Measurements from ENCODE around the gene ARTN.
A peak's percentile ranks its signal among the peaks of the same experiment; 100 is the strongest.

Gene ARTN

DNA sequence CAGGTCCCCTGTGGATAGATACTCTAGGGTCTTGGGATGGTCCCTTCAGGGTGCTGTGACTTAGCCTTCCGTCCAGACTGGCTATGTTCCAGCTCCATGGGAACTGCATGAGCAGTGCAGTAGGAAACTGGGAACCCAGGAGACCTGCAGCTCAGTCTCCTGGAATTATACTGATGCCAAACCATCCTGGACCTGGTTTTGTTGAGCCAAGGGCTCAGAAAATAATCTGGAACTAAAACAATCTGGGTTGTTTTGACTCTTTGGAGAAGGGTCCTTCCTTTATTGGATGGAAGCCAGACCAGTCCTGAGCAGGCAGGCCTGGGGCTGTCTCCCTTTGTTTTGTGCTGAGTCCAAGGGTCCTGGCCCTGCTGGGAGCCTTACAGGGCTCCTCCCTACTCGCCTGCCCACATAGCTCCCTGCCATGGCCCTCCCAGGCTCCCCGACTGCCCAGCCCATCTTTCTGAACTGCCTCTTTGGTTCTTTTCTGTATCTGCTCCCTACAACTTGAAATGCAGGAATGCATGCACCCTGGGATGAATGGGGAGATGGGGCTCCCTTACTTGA is 14.4 kb downstream of the ARTN start:
- DNase-seq (ENCODE audit: low spot score) = no peak

DNA sequence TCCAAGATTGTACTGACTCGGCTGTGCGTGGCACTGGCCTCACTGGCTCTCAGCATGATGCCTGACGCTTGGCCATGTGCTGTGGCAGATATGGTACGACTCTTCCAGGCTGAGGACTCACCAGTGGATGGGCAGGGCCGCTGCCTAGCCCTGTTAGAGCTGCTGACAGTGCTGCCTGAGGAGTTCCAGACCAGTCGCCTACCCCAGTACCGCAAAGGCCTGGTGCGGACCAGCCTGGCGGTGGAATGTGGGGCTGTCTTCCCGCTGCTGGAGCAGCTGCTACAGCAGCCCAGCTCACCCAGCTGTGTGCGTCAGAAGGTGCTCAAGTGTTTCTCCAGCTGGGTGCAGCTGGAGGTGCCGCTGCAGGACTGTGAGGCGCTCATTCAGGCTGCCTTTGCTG is 16.1 kb downstream of the ARTN start:
- DNase-seq (ENCODE audit: low spot score) = no peak

DNA sequence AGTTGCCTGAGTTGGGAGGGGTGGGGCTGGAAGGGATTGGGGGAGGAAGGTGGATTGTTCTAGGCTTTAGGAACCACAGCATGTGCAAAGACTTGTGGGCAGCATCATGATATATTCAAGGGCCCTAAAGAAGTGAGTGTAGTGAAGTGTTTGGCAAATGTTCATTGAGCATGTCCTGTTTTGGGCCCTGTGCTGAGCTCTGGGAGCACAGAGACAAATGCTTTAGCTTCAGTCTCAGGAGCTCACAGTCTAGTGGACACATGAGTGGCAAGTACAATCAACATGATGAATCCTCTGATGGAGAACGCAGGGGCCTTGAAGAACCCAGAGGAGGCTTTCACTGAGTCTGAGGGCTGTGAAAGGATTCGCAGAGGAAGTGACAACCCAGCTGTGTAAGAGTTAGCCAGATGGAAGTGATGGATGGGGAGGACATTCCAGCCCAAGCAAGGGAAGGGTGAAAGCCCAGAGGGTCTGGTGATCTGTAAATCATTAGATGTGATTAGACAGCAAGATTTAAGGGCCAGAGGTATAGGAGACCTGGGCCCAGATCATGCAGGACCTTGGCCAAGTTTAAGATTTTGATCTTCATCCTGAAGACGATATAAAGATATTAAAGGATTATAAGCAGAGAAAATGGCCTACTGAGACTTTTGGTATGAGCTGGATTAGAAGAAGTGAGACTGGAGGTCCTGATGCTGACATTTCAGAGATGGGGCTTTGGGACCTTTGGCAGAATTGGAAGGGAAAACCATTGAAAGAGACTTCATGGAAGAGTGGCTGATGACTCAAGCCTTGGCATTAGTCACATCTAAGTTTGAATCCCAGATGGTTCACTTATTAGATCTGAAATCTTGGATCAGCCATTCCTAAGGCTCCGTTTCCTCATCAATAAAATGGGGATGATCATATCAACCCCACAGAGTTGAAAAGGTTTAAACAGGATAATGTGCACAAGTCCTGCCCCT is 17.7 kb downstream of the ARTN start:
- DNase-seq (ENCODE audit: low spot score) = no peak

DNA sequence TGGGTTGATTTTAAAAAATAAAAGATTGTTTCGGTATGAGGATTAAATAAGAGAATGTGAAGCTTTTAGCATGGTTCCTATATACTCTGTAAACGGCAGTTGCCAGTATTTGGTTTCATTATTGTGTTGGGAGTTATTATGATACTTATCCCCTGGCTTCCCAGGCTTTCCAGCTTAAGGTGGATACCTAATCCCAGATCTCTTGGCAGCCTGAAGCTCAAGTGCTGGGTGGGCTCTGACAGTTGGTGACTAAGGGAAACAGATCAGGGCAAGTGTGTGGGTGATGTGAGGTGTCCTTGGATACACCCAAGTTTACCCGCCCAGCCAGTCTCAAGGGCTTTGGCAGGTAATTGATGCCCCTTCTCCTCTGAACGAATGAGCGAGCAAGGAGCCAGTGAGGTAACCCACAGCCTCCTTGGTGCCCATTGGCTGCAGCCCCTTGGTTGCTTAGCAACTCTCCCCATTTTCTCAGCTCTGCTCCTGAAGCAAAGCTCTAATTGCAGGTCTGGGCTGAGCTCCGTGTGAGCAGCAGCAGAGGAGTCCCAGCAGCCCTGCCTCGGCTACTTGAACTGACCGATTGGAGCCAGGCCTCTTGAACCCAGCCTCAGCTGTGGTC is 19.2 kb downstream of the ARTN start:
- DNase-seq (ENCODE audit: low spot score) = no peak

DNA sequence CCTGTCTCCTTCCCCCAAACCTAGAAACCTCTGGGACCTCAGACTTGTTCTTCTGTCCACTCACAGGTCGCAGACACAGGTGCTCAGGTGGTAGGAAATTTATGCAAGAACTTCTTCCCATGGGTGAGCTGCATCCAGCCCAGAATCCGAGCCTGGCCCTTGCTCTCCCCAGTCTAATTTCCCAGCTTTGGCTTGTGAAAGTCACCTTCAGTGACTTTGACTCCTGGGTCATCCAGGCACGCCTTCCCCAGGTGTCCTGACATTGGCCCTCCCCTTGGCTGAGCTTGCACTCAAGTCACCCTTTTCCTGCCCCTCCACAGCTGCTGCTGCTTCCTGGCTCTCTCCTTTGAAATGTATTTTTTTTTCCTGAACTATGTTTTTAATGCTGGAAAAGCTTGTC is 19.8 kb downstream of the ARTN start:
- no peak for DNase-seq (ENCODE audit: low spot score)

DNA sequence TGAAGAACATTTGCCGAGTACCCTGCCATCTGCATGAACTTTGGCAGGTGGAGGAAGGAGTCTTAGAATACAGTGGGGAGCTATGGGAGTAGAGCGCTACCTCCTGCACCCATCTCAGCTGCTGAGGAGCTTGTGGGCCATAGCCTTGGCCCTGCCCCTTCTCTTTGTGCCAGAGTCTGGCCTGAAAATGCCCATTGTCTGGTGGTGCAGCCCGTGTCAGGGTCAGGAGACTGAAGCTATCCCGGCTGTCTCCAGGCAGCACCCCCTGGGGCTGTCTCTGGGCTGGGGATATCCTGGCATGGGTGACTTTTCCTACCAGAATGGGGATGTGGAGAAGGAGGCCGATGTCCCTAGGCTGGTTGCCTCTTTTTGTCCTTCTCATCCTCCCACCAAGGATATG is 20.4 kb downstream of the ARTN start:
- DNase-seq (ENCODE audit: low spot score) = no peak

DNA sequence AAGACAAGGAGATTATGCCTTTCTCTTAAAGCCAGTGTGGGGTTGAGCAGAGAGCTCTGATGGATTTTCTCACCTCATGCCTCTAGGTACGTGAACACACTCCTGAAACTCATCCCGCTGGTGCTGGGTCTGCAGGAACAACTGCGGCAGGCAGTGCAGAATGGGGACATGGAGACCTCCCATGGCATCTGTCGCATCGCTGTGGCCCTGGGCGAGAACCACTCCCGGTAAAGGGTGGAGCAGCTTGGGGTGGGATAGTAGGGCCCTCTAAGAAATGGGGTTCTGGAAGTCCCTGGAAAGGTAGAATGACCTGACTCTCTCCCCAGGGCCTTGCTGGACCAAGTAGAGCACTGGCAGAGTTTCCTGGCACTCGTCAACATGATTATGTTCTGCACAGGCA is 22.6 kb downstream of the ARTN start:
- no peak for DNase-seq (ENCODE audit: low spot score)

DNA sequence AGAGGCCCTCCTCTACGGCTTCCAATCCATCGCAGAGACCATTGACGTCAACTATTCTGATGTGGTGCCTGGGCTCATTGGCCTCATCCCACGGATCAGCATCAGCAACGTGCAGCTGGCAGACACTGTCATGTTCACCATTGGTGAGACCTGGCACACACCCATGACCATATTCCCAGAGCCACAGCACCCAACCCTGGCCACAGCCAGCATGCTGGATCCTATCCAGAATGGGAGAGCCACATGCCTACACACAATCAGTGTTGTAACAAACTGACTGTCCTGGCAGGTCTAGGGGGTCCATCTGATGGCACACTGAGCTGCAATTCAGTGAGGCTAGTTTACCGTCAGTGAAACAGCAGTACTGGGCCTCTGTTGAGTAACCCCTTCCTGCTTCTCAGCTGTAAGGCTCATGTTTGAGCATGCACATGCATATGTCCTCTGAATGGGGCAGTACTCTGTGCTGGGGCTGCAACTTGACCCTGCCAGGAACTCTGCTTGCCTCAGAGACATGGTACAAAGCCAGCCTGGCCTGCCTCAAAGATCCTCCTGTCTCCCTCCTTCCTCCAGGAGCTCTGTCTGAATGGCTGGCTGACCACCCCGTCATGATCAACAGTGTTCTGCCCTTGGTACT is 23.9 kb downstream of the ARTN start:
- no peak for DNase-seq (ENCODE audit: low spot score)

DNA sequence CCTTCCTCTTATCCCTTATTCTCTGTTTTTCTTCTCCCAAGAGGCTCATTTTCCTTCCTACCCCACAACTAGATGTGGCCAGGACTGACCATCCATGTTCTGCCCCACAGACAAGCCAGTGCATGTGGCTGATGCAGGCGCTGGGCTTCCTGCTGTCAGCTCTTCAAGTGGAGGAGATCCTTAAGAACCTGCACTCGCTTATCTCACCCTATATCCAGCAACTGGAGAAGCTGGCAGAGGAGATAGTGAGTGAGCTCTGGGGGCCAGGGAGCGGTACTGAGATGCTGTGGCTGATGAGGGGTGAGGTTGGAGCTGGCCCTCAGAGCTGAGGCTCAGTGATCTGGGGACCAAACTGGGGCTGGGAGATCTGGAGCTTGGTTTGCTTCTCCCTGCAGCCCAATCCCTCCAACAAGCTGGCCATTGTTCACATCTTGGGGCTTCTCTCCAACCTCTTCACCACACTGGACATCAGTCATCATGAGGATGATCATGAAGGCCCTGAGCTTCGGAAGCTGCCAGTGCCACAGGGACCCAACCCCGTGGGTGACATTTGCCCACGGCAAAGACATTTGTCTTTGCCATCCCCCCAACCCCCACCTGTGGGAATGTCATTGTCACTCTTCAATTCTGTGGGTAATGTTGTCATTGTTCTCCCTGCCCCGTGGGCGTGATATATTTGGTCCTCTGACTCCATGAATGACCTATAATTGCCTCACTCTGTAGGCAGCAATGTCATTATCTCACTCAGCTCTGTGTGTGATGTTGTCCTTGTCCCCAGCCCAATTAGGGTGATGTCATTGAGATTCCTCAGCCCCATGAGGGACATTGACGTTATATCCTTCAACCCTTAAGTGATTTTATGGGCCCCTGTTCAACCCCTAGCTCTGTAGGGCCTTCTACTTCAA is 25.0 kb downstream of the ARTN start:
- no peak for DNase-seq (ENCODE audit: low spot score)

DNA sequence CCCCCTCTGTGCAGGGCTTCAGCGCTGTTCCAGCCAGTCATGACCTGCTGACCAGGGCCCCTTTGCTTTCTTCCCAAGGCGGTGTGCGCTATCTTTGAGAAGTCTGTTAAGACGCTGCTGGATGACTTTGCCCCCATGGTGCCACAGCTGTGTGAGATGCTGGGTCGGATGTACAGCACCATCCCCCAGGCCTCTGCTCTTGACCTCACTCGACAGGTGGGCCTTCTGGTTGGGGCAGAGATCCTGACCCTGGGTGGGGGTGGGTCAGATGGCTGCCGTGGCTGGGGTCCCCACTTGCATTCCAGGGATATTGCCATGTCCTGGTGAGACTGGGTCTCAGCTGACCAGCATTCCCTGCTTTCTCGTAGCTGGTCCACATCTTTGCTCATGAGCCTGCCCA is 27.2 kb downstream of the ARTN start:
- DNase-seq (ENCODE audit: low spot score) = no peak

DNA sequence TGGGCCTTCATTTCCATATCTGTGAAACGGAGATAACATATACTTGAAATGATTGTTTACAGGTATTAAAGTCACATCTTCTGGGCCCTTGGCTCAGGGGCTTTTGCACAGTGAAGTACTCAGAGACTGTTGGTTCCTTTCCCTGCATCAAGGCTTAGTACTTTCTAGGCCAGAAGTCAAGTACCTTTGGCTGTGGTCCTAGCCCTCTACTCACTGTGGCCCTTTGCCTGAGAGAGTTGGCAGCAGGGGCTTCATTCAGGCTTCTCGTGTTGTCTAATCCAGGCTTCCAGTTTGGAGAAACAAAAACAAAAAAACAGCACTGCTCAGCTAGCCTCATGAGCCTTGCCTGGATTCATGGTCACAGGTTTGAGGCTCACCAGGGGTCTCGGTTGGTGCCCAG is 28.1 kb downstream of the ARTN start:
- no peak for DNase-seq (ENCODE audit: low spot score)

DNA sequence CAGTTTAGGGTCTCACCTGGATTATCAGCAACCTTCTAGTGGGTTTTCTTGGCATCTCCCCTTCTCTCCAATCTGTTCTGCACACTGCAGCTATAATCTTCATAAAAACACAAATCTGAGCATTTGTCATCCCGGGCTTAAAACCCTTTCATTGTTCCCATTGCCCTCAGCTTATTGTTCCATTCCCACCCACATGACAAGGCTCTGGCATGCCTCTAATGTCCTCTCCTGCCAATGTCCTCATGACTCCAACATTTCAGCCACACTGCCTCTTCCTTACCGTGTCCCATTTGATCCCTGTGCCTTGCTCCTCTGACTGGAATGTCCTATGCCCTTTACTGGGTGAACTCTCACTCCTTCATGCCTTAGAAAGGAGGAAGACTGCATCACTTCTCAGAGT is 28.7 kb downstream of the ARTN start:
- no peak for DNase-seq (ENCODE audit: low spot score)

DNA sequence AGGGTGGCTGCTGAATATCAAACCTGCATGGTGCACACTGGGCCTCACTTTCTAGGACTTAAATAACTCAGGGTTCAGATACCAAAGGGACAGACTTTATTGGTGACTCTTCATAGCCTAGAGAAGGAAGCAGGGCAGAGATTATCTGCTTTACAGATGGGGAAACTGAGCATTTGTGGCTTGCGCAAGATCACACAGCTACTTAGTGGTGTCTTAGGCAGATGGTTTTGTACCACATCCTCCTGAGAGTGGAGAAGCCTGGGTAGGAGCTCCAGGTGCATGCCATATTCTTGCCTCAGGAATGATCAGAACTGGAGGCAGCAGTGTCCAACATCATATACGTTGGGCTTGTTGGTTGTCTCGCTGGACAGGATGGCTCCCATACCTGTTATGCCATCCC is 29.4 kb downstream of the ARTN start:
- DNase-seq (ENCODE audit: low spot score) = no peak

DNA sequence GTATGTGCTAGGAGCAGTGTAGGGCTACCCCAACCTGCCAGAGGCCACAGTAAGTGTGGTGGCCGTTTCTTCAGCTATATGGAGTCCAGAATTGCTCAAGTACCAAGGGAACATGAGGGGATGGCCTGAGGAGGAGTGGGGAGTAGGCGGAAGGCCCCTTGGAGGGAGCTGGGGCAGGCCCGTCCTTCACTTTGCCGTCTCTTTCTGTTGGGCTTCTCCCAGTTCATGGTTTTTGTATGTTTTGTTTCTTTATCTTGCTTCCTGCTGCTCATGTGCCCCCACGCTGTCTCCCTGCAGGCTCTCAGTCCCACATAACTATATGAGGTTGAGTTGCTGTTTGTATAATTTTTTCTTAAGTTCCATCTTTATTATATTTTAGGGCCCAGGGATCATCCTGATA is 30.3 kb downstream of the ARTN start:
- no peak for DNase-seq (ENCODE audit: low spot score)

DNA sequence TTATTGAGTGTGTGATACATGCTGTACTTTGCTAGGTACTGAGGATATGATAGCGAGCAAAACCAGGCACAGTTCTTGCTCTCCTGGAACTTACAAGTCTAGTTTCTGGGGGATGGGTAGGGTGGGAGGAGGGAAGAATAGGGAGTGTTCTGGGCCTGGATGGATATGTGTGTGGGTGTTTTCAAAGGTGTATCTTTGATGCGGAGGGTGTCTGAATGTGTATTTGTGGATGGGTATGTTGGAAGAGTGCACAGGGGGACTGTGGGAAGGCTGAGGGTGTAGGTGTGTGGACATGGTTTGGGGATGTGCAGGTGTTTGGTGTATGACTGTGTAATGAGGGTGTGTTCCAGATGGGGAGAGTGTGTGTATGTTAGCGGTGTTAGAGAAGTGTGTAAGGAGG is 31.7 kb downstream of the ARTN start:
- no peak for DNase-seq (ENCODE audit: low spot score)

DNA sequence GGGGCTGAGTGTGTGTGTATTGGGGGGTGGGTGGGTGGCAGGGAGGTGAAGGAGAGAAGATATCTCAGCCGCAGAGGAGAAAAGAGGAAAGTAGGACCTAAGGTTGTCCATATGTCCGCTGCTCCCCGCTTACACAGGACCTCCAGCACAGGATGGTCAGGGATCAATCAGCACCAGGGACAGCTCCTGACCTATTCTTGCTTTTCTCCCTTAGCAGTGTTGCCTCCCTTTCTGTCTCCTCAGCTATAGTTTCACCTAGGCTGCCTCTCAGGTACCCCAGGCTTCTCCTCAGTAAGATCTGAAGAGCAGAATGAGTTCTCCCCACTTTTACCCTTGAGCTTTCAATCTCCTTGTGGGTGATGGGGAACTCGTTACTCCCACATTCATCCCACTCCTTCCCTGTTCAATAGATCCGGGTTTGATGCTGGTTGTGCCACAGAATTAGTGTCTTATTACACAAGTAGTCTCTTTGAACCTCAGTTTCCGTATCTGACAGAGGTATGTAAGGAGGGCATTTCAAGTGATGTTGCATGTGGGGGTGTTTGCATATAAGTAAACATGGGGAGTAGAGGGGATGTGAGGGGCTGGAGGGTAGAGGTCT is 34.8 kb downstream of the ARTN start:
- no peak for DNase-seq (ENCODE audit: low spot score)

DNA sequence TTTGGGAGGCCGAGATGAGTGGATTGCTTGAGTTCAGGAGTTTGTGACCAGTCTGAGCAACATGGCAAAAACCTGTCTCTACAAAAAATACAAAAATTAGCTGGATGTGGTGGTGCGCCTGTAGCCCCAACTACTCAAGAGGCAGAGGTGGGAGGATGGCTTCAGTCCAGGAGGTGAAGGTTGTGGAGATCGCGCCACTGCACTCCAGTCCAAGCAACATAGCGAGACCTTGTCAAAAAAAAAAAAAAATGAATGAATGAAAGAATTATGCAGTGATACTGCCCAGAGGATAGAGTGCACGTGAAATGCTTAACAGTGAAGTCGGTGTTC is 35.8 kb downstream of the ARTN start:
- no peak for DNase-seq (ENCODE audit: low spot score)

DNA sequence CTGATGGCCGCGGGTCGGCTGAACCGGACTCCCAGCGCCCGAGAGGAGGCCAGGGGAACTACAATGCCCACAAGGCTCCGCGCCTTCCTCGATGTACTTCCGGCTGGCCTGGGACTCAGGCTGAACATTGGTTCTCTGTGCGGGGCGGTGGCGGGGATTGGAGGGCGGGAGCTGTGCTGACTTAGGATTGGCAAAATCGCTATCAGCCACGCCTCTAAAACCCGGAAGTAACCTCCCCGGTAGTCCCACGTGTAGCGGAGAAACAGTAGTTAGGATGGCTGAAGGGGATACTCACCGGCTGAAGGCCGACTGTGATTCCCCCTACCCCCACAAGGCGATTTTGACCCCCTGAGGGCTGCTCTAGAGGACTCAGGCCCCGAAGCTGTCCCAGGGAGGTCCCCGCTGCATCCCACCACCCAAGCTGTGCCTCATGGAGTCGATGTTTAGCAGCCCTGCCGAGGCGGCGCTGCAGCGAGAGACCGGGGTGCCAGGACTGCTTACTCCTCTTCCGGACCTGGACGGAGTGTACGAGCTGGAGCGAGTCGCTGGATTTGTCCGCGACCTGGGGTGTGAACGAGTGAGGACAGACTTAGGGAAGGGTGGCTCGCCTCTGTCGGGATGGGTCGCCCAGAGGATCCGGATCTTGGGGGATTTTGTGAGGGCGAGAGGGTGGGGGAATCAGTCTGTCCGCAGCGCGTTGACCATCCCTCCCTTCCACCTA is 36.3 kb downstream of the ARTN start, which contains the start of gene DPH2:
Gene DPH2 (plus strand): TSS at position 265 of the 721 bp plus-strand sequence. CDS start 166 bp downstream, at position 431.
- DNase-seq (ENCODE audit: low spot score) = peak; percentile 99

DNA sequence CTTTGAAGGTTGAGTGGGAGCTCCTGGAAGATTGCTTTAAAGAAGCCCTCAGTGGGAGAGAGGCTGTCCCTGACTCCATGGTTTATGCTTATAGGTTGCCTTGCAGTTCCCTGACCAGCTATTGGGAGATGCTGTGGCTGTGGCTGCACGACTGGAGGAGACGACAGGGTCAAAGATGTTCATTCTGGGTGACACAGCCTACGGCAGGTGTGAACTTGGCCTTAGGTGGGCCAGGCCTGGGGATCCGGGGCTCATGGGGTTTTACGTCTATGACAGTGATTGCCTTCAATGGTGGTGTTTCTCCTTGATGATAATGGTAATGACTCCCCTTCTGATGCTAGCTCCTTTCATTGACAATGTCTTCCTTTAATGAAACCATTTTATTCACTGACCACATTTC is 36.9 kb downstream of the ARTN start:
- no peak for DNase-seq (ENCODE audit: low spot score)

DNA sequence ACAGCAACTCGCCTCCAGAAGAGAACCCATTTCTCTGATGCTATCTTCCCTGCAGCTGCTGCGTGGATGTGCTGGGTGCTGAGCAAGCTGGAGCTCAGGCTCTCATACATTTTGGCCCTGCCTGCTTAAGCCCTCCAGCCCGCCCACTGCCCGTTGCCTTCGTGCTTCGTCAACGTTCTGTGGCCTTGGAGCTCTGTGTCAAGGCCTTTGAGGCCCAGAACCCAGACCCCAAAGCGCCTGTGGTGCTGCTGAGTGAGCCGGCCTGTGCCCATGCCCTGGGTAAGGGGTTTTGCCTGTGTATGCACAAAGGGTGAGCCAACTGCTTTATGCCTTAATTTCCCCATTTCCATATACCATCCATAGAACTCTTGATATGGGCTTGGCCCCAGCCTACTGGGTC is 37.3 kb downstream of the ARTN start:
- no peak for DNase-seq (ENCODE audit: low spot score)
